SK-N-SH (cell line): ENCODE data around the gene EBF4. TPM values are rescaled to one million over a fixed set of nuclear protein-coding genes. Genes with fewer than 3 reads are reported as not detected.

Experiments used
- CTCF ChIA-PET: fragments of 300-600, 350-600 bp; formaldehyde crosslinking; extraction: SDS; loops from one replicate; lab custom pipeline; 2021; lab: Yijun Ruan, JAX
- POLR2A ChIA-PET: fragments of 350-600 bp; sonication (Branson Sonifier 250); formaldehyde crosslinking; extraction: SDS; loops from one replicate; lab custom pipeline; 2020; ENCODE audit warnings: antibody characterized with exemption, inconsistent platforms; lab: Yijun Ruan, JAX
- DNase-seq: peaks from one replicate; pipeline ENCODE4 v3.0.0; 2012
- H2AFZ ChIP-seq: fragments of 200-600 bp; sonication (generic); 2 replicates; pipeline ENCODE4 v1.8.1; 2016; ENCODE audit warnings: antibody characterized with exemption, mild to moderate bottlenecking, low read depth
- H3F3A ChIP-seq: fragments of 200-600 bp; sonication (generic); replicated peaks from 2 replicates; pipeline ENCODE3; 2016; ENCODE audit warnings: antibody characterized with exemption, mild to moderate bottlenecking; ENCODE audit not compliant: insufficient read depth
- H3K27ac ChIP-seq, 2 experiments: fragments of 200-500 bp in 1 of 2; fragments of 200-600 bp in 1 of 2; sonication (Bioruptor generic) in 1 of 2; sonication (generic), shearing (Covaris generic) in 1 of 2; 2 replicates each; pipeline versions ENCODE4 v1.5.1 to v1.6.1; 2014 to 2016; ENCODE audit warnings: low read depth in 2 of 2, inconsistent platforms in 1 of 2, low read length in 1 of 2, mild to moderate bottlenecking in 1 of 2, mixed read lengths in 1 of 2
- H3K27me3 ChIP-seq: fragments of 200-600 bp; sonication (generic), shearing (Covaris generic); 2 replicates; pipeline ENCODE4 v1.6.1; 2016; ENCODE audit warnings: mixed run types; ENCODE audit not compliant: insufficient read depth
- H3K36me3 ChIP-seq, 2 experiments: fragments of 200-500 bp in 1 of 2; fragments of 200-600 bp in 1 of 2; sonication (Bioruptor generic) in 1 of 2; sonication (generic) in 1 of 2; replicated peaks in 1 of 2; 2 replicates each; pipeline versions ENCODE3 to v1.5.1; 2014 to 2016; ENCODE audit warnings: low read length in 1 of 2, mild to moderate bottlenecking in 1 of 2; ENCODE audit not compliant: insufficient read depth in 2 of 2, control insufficient read depth in 1 of 2
- H3K4me1 ChIP-seq, 2 experiments: fragments of 200-500 bp in 1 of 2; fragments of 200-600 bp in 1 of 2; sonication (Bioruptor generic) in 1 of 2; sonication (generic), shearing (Covaris generic) in 1 of 2; 2 replicates each; pipeline versions ENCODE4 v1.5.1 to v1.6.1; 2014 to 2016; ENCODE audit warnings: low read depth in 1 of 2, low read length in 1 of 2, mixed run types in 1 of 2; ENCODE audit not compliant: insufficient read depth in 2 of 2, control insufficient read depth in 1 of 2
- H3K4me2 ChIP-seq: fragments of 200-600 bp; sonication (generic), shearing (Covaris generic); 2 replicates; pipeline ENCODE4 v1.6.1; 2017; ENCODE audit warnings: mixed run types
- H3K4me3 ChIP-seq, 2 experiments: fragments of 200-500 bp in 1 of 2; fragments of 200-600 bp in 1 of 2; sonication (Bioruptor generic) in 1 of 2; sonication (generic), shearing (Covaris generic) in 1 of 2; 2 replicates each; pipeline versions ENCODE4 v1.5.1 to v1.8.1; 2014 to 2016; ENCODE audit warnings: low read depth in 2 of 2, inconsistent platforms in 1 of 2, low read length in 1 of 2, mild to moderate bottlenecking in 1 of 2, mixed read lengths in 1 of 2, moderate library complexity in 1 of 2
- H3K79me2 ChIP-seq: fragments of 200-600 bp; sonication (generic); 2 replicates; pipeline ENCODE4 v1.8.1; 2017; ENCODE audit warnings: mild to moderate bottlenecking; ENCODE audit not compliant: insufficient read depth
- H3K9ac ChIP-seq: fragments of 200-600 bp; sonication (generic); 2 replicates; pipeline ENCODE4 v1.6.1; 2017; ENCODE audit warnings: mixed run types
- H3K9me2 ChIP-seq: fragments of 200-600 bp; sonication (generic); 2 replicates; pipeline ENCODE4 v1.6.1; 2017; ENCODE audit warnings: mixed run types
- H3K9me3 ChIP-seq: fragments of 200-600 bp; sonication (generic); 2 replicates; pipeline ENCODE4 v1.6.1; 2017; ENCODE audit warnings: mixed run types, mild to moderate bottlenecking, moderate library complexity
- H4K20me1 ChIP-seq: fragments of 200-600 bp; sonication (generic); 2 replicates; pipeline ENCODE4 v1.6.1; 2017; ENCODE audit warnings: mild to moderate bottlenecking, mixed run types; ENCODE audit not compliant: insufficient read depth
- ELF1 ChIP-seq: IDR thresholded peaks from 2 replicates; pipeline ENCODE4 v1.4.0; 2012
- EP300 ChIP-seq, 2 experiments: IDR thresholded peaks; 2 replicates each; pipeline versions ENCODE4 v1.4.0 to v1.6.1; 2012; ENCODE audit warnings: borderline replicate concordance in 1 of 2, low read depth in 1 of 2, low read length in 1 of 2
- EZH2phosphoT487 ChIP-seq: fragments of 200-600 bp; sonication (generic); IDR thresholded peaks from 2 replicates; pipeline ENCODE4 v1.6.1; 2017; ENCODE audit warnings: low read depth, mixed run types, mild to moderate bottlenecking, antibody characterized with exemption, moderate library complexity, borderline replicate concordance
- MXI1 ChIP-seq: IDR thresholded peaks from 2 replicates; pipeline ENCODE4 v1.6.1; 2012; ENCODE audit warnings: mild to moderate bottlenecking, low read depth, low read length, improper control_type of control experiment
- RCOR1 ChIP-seq: fragments of 150-350 bp; IDR thresholded peaks from 2 replicates; pipeline ENCODE4 v1.6.1; 2017; ENCODE audit warnings: antibody characterized with exemption, low read length
- RFX5 ChIP-seq: IDR thresholded peaks from 2 replicates; pipeline ENCODE4 v1.6.1; 2012; ENCODE audit warnings: mild to moderate bottlenecking, improper control_type of control experiment, low read length
- RXRA ChIP-seq: IDR thresholded peaks from 2 replicates; pipeline ENCODE4 v1.4.0; 2012; ENCODE audit warnings: low read depth, mild to moderate bottlenecking, borderline replicate concordance
- SIN3A ChIP-seq: IDR thresholded peaks from 2 replicates; pipeline ENCODE4 v1.6.1; 2012; ENCODE audit warnings: low read depth, mild to moderate bottlenecking, low read length, moderate library complexity, borderline replicate concordance
- TEAD4 ChIP-seq: IDR thresholded peaks from 2 replicates; pipeline ENCODE4 v1.4.0; 2012; ENCODE audit warnings: mild to moderate bottlenecking, borderline replicate concordance; ENCODE audit not compliant: insufficient read depth
- WGBS: methylation state at CpG from one replicate; pipeline ENCODE4 v1.1.6; 2017; ENCODE audit warnings: low lambda C conversion rate; 5-methylcytosine and 5-hydroxymethylcytosine counted together
- polyA plus RNA-seq, 3 experiments: library from polyadenylated mRNA; depleted of rRNA; stranded (reverse); fragments of >200 nt; gene quantifications; 2 replicates each; pipeline ENCODE4 v1.2.3, GENCODE V29; 2012
- TF ChIP-seq, protein P1 (sequence below): fragments of 200-600 bp; sonication (generic); IDR thresholded peaks from 2 replicates; pipeline ENCODE4 v1.6.1; 2017; ENCODE audit warnings: antibody characterized with exemption, mild to moderate bottlenecking, moderate library complexity
- TF ChIP-seq, protein P2 (sequence below): IDR thresholded peaks from 2 replicates; pipeline ENCODE4 v1.6.1; 2012; ENCODE audit warnings: mild to moderate bottlenecking, low read depth, low read length, moderate library complexity

EBF4 gene
- polyA plus RNA-seq, 1 of the 3 experiments (the other 2 are of a cell fraction), result 20.6 TPM

DNA sequence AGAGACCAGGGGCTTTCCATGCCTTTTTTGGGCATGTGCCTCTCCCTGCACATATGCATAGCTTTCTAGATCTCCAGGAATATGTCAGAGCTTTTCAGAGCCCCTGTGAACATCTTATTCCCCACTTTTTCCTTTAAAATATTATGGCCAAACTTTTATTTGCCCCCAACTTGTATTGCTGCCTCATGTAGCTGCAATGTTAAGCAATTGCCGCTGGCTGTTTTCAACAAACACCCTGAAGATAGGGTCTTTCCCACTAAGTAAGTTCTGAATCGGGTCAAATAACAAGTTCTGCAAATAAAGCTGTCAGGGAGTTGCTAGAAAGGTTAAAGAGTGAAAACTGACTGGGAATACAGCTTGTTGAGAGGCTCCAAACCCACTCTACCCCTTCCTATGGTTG, 42.3 kb downstream of the EBF4 start:
- no peak overlapping the region for H2AFZ ChIP-seq
- no peaks in the 10 kb centered on the region for H3K9me2 ChIP-seq
- no peak overlapping the region for H3K27ac ChIP-seq
- no peaks in the 10 kb centered on the region for H3K79me2 ChIP-seq
- H3K4me3 ChIP-seq, result no peak overlapping the region
- H4K20me1 ChIP-seq, result no peaks in the 10 kb centered on the region
- H3K4me1 ChIP-seq, result peaks cover 0 to 6% of the 10 kb centered on the region in 2 experiments; a peak in 1 of 4 replicates
- no peak for DNase-seq
- H3K4me2 ChIP-seq, result no peak overlapping the region
- H3F3A ChIP-seq, result no peaks in the 10 kb centered on the region
- H3K36me3 ChIP-seq, result peaks cover 0 to 24% of the 10 kb centered on the region in 2 experiments
- ChIA-PET CTCF (interaction anchor here (1.1 kb wide), 2 partner anchors 9 to 48 kb away, joined by 3 to 6 read pairs; no protein-coding TSS in a partner anchor), POLR2A (no interaction called here)
- H3K27me3 ChIP-seq, result no peaks in the 10 kb centered on the region
- H3K9ac ChIP-seq, result no peak overlapping the region
- 75% methylated on average over 2 of the region's 2 CpGs for WGBS
- no peaks in the 10 kb centered on the region for H3K9me3 ChIP-seq
- TF ChIP-seq SIN3A (no peak), EZH2phosphoT487 (no peak), ELF1 (no peak), RFX5 (no peak), MXI1 (no peak), TEAD4 (no peak), RCOR1 (no peak), RXRA (no peak)
- TF ChIP-seq, protein P1, sequence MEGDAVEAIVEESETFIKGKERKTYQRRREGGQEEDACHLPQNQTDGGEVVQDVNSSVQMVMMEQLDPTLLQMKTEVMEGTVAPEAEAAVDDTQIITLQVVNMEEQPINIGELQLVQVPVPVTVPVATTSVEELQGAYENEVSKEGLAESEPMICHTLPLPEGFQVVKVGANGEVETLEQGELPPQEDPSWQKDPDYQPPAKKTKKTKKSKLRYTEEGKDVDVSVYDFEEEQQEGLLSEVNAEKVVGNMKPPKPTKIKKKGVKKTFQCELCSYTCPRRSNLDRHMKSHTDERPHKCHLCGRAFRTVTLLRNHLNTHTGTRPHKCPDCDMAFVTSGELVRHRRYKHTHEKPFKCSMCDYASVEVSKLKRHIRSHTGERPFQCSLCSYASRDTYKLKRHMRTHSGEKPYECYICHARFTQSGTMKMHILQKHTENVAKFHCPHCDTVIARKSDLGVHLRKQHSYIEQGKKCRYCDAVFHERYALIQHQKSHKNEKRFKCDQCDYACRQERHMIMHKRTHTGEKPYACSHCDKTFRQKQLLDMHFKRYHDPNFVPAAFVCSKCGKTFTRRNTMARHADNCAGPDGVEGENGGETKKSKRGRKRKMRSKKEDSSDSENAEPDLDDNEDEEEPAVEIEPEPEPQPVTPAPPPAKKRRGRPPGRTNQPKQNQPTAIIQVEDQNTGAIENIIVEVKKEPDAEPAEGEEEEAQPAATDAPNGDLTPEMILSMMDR, result no peak
- TF ChIP-seq, all 33 proteins: peak for 0

DNA sequence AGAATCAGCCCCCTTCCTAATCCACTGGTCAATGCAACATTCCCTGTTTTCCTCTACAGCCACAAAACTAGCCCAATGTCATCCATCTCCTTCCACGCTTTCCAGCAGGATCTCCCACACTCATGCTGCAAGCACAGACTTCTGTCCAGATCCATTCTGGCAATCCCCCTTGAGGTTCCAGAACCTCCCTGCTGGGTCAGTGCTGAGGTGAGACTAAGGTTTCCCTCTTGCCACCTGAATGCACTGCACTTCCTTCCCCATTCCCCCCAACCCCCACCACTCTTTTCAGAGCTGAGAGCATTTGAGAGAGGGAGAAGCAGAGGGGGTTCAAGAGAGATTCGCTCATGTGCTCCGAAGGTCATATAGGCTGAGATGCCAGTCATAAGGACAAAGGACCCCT, 43.9 kb downstream of the EBF4 start:
- Histone ChIP-seq H3K9me2 (no peaks in the 10 kb centered on the region), H3K4me3 (no peak overlapping the region), H3K27ac (no peak overlapping the region), H3K4me1 (no peaks in the 10 kb centered on the region), H3K9ac (no peak overlapping the region), H3K4me2 (no peak overlapping the region), H3K27me3 (no peaks in the 10 kb centered on the region), H2AFZ (no peak overlapping the region), H4K20me1 (no peaks in the 10 kb centered on the region), H3F3A (no peaks in the 10 kb centered on the region), H3K9me3 (no peaks in the 10 kb centered on the region), H3K36me3 (peaks cover 0 to 21% of the 10 kb centered on the region in 2 experiments), H3K79me2 (no peaks in the 10 kb centered on the region)
- ChIA-PET POLR2A (no interaction called here), CTCF (interaction anchor here (0.8 to 1.0 kb wide), 2 partner anchors 10 to 20 kb away, joined by 3 read pairs; no protein-coding TSS in a partner anchor)
- WGBS, result 91% methylated on average over 3 of the region's 3 CpGs
- DNase-seq, result no peak
- TF ChIP-seq EP300 (IDR thresholded peaks at IDR 0.05; ENCODE audit: borderline replicate concordance in 1 of 2, low read depth in 1 of 2, low read length in 1 of 2) (no peak), EZH2phosphoT487 (no peak)
- TF ChIP-seq, protein P2, sequence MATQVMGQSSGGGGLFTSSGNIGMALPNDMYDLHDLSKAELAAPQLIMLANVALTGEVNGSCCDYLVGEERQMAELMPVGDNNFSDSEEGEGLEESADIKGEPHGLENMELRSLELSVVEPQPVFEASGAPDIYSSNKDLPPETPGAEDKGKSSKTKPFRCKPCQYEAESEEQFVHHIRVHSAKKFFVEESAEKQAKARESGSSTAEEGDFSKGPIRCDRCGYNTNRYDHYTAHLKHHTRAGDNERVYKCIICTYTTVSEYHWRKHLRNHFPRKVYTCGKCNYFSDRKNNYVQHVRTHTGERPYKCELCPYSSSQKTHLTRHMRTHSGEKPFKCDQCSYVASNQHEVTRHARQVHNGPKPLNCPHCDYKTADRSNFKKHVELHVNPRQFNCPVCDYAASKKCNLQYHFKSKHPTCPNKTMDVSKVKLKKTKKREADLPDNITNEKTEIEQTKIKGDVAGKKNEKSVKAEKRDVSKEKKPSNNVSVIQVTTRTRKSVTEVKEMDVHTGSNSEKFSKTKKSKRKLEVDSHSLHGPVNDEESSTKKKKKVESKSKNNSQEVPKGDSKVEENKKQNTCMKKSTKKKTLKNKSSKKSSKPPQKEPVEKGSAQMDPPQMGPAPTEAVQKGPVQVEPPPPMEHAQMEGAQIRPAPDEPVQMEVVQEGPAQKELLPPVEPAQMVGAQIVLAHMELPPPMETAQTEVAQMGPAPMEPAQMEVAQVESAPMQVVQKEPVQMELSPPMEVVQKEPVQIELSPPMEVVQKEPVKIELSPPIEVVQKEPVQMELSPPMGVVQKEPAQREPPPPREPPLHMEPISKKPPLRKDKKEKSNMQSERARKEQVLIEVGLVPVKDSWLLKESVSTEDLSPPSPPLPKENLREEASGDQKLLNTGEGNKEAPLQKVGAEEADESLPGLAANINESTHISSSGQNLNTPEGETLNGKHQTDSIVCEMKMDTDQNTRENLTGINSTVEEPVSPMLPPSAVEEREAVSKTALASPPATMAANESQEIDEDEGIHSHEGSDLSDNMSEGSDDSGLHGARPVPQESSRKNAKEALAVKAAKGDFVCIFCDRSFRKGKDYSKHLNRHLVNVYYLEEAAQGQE, result no peak
